ENCODE results near the gene CNPY1.

CNPY1 gene

DNA sequence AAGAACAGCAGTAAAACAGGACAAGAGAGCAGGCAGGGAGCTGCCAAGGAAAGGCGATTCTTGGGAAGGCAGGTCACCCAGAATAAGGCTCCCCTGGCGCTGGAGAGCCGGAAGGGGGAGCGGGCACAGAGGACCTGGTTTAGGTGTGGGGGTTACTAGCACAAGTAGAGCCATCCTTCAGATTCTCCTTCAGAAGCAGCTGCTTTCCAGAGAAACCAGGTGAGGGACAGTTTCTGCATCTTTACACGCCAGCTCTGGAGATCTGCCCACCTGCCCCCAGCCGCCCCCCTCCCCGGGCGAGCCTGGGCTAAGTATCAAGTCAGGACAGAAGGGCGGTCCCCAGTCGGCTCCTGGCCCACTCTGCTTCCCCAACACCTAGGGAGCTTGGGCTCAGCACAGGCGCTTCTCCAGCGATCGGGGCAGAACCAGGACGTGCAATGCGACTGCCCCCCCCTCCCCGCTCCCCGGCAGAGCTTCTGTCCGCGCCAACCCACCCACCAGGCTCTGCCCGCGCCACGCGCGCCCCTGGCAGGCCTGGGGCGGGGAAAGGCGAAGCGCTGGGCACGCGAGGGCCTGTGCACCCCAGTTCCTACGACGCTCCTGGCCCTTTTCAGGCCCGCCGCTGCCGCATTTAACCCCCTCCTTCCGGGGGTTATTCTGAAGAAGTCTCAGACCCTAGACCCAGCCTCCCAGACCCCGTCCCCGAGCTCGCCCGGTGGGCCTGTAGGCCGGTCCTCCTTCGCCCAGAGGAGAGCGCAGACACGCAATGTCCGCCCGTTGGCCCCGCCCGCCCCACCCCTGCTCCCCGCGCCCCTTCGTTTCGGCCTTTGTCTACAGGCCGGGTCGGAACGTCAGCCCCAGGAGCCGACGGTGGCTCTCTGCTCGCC lies 92.8 kb downstream of the CNPY1 start:
- no peak overlapping the region for H3K4me3 ChIP-seq (ENCODE audit: low read length)
- H3K9me3 ChIP-seq (ENCODE audit: insufficient read depth, low read depth, low read length), result no peaks in the 10 kb centered on the region
- no peak overlapping the region for H3K27ac ChIP-seq (ENCODE audit: low read depth, low read length)
- no peaks in the 10 kb centered on the region for H3K36me3 ChIP-seq (ENCODE audit: insufficient read depth, low read length)
- 2% methylated on average over 57 of the region's 57 CpGs for WGBS
- H3K9ac ChIP-seq (ENCODE audit: low read depth, low read length), result no peak overlapping the region
- peaks cover 99% of the 10 kb centered on the region for H3K27me3 ChIP-seq (ENCODE audit: insufficient read depth, low read length)
- peaks cover 4% of the 10 kb centered on the region; the same call in 1 of the 2 replicates for H3K4me1 ChIP-seq (ENCODE audit: insufficient read depth, low read length)

DNA sequence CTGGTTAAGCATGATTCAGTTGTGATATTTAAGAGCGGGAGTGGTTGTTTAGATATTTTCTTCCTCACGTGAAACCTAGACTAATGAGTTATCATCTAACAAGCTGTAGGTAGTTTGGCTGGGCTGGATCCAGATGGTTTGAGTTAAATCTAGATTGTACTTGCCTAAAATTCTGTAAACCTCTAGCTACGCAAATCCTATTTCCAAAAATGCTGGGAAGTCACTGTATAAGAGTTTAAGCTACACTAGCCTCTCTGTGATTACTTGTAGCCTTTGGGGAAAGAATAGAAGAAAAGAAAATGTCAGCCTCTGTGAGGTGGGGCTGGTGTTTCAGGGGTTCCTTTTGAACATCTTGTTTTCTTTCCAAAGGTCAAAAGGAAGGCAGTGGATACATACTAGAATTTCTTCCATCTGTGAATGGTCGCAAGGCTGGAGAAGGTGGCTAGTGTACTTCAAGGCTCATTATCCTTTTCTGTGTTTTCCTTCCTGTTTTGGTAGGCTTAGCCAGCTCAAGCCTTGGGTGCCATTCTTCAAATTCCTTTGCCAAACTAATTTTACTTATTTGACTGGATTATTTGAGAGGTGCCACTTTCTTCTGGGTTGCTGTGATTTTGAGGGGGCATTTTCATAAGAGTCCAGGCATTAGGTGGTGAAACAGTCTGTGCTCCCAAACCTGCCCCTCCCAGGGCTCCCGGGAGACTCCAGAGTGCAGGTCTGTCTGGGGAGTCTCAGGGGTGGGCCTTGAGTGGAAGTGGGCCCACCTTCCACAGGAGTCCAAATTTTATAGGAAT lies 93.7 kb downstream of the CNPY1 start:
- Histone ChIP-seq H3K9ac (ENCODE audit: low read depth, low read length) (no peak overlapping the region), H3K36me3 (ENCODE audit: insufficient read depth, low read length) (no peaks in the 10 kb centered on the region), H3K27ac (ENCODE audit: low read depth, low read length) (no peak overlapping the region), H3K4me3 (ENCODE audit: low read length) (no peak overlapping the region), H3K27me3 (ENCODE audit: insufficient read depth, low read length) (peaks cover 99% of the 10 kb centered on the region), H3K9me3 (ENCODE audit: insufficient read depth, low read depth, low read length) (no peaks in the 10 kb centered on the region), H3K4me1 (ENCODE audit: insufficient read depth, low read length) (peaks cover 7% of the 10 kb centered on the region; the same call in 1 of the 2 replicates)
- WGBS, result 33% methylated on average over 5 of the region's 5 CpGs

DNA sequence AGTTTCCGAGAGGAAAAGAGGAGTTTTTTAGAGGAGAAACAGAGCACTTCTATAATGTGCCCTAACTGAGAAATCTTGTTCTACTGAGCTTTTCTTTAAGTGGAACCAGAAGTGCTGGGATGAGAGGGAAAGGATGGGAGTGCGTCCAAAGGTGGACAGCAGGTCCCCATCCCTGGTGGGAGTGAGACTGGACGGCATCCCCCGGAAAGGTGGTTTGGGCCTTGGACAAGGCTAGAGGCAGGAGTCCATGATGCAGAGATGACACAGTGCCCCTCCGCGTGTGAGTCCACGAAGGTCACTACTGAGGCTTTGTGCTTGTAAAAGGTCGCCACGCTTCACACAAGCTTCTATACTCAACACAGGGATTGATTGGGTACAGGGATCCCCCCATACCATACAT lies 94.5 kb downstream of the CNPY1 start:
- no peaks in the 10 kb centered on the region for H3K9me3 ChIP-seq (ENCODE audit: insufficient read depth, low read depth, low read length)

More for the DNA sequence above, 94.5 kb downstream of the CNPY1 start:
- H3K4me1 ChIP-seq (ENCODE audit: insufficient read depth, low read length), result peaks cover 7% of the 10 kb centered on the region; the same call in 1 of the 2 replicates
- H3K4me3 ChIP-seq (ENCODE audit: low read length), result no peak overlapping the region
- WGBS, result 17% methylated on average over 9 of the region's 9 CpGs
- no peak overlapping the region for H3K27ac ChIP-seq (ENCODE audit: low read depth, low read length)
- H3K27me3 ChIP-seq (ENCODE audit: insufficient read depth, low read length), result peaks cover 100% of the 10 kb centered on the region
- no peak overlapping the region for H3K9ac ChIP-seq (ENCODE audit: low read depth, low read length)
- no peaks in the 10 kb centered on the region for H3K36me3 ChIP-seq (ENCODE audit: insufficient read depth, low read length)

Data from HUES64 (cell line).